Measurements from ENCODE around the gene CDH24. TPM values are rescaled to one million over a fixed set of nuclear protein-coding genes. Genes with fewer than 3 reads are reported as not detected.

The CDH24 gene
- total and polyA plus RNA-seq, 2 experiments from 2014 or later = 4.4 to 17.8 TPM

DNA sequence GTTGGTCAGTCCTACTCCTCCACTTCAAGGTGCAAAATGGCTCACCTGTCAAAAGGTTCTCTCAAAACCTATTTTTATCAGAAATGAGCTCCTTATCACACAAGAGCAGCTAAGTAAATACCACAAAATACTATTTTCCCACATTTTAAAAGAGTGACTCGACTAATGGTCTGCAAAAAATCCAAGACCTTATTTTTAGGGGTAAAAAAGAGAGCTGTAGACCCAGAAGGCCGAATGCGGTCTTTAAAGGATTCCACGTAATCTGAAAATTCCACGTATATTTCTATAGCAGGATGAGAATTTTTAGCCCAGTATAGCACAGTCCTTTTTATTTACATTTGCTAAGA, 51.2 kb downstream of the CDH24 start:
- peak overlapping the region; percentile 79 for H3K4me2 ChIP-seq
- peaks cover 11% of the 10 kb centered on the region; the same call in 1 of the 2 replicates for H3K4me1 ChIP-seq (ENCODE audit: insufficient read depth)
- TF ChIP-seq JUNB (IDR thresholded peaks at IDR 0.05; ENCODE audit: unreplicated experiment) = no peak
- no peak for TF ChIP-seq CREB1 (CRISPR knock-in tag; IDR thresholded peaks at IDR 0.05; ENCODE audit: low read depth)
- TF ChIP-seq EZH2 (IDR thresholded peaks at IDR 0.05; ENCODE audit: low read depth, unreplicated experiment) = no peak
- TF ChIP-seq ZNF114 (CRISPR knock-in tag; IDR thresholded peaks at IDR 0.05) = no peak
- TF ChIP-seq, protein P1, sequence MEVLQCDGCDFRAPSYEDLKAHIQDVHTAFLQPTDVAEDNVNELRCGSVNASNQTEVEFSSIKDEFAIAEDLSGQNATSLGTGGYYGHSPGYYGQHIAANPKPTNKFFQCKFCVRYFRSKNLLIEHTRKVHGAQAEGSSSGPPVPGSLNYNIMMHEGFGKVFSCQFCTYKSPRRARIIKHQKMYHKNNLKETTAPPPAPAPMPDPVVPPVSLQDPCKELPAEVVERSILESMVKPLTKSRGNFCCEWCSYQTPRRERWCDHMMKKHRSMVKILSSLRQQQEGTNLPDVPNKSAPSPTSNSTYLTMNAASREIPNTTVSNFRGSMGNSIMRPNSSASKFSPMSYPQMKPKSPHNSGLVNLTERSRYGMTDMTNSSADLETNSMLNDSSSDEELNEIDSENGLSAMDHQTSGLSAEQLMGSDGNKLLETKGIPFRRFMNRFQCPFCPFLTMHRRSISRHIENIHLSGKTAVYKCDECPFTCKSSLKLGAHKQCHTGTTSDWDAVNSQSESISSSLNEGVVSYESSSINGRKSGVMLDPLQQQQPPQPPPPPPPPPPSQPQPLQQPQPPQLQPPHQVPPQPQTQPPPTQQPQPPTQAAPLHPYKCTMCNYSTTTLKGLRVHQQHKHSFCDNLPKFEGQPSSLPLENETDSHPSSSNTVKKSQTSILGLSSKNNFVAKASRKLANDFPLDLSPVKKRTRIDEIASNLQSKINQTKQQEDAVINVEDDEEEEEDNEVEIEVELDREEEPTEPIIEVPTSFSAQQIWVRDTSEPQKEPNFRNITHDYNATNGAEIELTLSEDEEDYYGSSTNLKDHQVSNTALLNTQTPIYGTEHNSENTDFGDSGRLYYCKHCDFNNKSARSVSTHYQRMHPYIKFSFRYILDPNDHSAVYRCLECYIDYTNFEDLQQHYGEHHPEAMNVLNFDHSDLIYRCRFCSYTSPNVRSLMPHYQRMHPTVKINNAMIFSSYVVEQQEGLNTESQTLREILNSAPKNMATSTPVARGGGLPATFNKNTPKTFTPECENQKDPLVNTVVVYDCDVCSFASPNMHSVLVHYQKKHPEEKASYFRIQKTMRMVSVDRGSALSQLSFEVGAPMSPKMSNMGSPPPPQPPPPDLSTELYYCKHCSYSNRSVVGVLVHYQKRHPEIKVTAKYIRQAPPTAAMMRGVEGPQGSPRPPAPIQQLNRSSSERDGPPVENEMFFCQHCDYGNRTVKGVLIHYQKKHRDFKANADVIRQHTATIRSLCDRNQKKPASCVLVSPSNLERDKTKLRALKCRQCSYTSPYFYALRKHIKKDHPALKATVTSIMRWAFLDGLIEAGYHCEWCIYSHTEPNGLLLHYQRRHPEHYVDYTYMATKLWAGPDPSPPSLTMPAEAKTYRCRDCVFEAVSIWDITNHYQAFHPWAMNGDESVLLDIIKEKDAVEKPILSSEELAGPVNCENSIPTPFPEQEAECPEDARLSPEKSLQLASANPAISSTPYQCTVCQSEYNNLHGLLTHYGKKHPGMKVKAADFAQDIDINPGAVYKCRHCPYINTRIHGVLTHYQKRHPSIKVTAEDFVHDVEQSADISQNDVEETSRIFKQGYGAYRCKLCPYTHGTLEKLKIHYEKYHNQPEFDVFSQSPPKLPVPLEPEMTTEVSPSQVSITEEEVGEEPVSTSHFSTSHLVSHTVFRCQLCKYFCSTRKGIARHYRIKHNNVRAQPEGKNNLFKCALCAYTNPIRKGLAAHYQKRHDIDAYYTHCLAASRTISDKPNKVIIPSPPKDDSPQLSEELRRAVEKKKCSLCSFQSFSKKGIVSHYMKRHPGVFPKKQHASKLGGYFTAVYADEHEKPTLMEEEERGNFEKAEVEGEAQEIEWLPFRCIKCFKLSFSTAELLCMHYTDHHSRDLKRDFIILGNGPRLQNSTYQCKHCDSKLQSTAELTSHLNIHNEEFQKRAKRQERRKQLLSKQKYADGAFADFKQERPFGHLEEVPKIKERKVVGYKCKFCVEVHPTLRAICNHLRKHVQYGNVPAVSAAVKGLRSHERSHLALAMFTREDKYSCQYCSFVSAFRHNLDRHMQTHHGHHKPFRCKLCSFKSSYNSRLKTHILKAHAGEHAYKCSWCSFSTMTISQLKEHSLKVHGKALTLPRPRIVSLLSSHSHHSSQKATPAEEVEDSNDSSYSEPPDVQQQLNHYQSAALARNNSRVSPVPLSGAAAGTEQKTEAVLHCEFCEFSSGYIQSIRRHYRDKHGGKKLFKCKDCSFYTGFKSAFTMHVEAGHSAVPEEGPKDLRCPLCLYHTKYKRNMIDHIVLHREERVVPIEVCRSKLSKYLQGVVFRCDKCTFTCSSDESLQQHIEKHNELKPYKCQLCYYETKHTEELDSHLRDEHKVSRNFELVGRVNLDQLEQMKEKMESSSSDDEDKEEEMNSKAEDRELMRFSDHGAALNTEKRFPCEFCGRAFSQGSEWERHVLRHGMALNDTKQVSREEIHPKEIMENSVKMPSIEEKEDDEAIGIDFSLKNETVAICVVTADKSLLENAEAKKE (CRISPR knock-in tag; IDR thresholded peaks at IDR 0.05) = no peak
- H3K27me3 ChIP-seq (ENCODE audit: insufficient read depth) = no peaks in the 10 kb centered on the region
- no peak for ATAC-seq
- Mint-ChIP-seq H3K4me3 (peak overlapping the region; percentile 94), H3K27ac (peak overlapping the region; percentile 100; the same call in 1 of the 2 replicates), H3K9me3 (no peaks in the 10 kb centered on the region; the same call in 2 of the 3 replicates), H3K27me3 (ENCODE audit: insufficient read depth, low read depth, poor library complexity) (peaks cover 8% of the 10 kb centered on the region), H3K36me3 (ENCODE audit: low read depth) (peaks cover 5% of the 10 kb centered on the region; the same call in 2 of the 3 replicates), H3K4me1 (peaks cover 29% of the 10 kb centered on the region)
- H3K79me2 ChIP-seq (replicated peaks; ENCODE audit: insufficient read depth) = no peaks in the 10 kb centered on the region
- H3K4me3 ChIP-seq = peak overlapping the region; percentile 64
- H3K36me3 ChIP-seq (ENCODE audit: insufficient read depth) = no peaks in the 10 kb centered on the region
- no peak for DNase-seq (ENCODE audit: low spot score)
- 0 out of 2 replicates have a peak, but pooled peaks cover 5% of the 10 kb centered on the region for H3F3A ChIP-seq (replicated peaks; ENCODE audit: low read depth)
- H2AFZ ChIP-seq = no peak overlapping the region; the same call in 1 of the 2 replicates
- H4K20me1 ChIP-seq (replicated peaks; ENCODE audit: insufficient read depth) = no peaks in the 10 kb centered on the region
- H3K9me2 ChIP-seq (ENCODE audit: insufficient read depth) = no peaks in the 10 kb centered on the region
- peak overlapping the region; percentile 93 for H3K27ac ChIP-seq (ENCODE audit: low read depth)
